Right lobe of liver (tissue), 4 donors: ENCODE measurements around the gene KCNS3.
"Not testable (repeated sequence)": the region's sequence is repeated elsewhere in the genome, so short reads cannot be mapped to it uniquely, and the experiment has no call there.

Source experiments
- POLR2A ChIP-seq: fragments of 450-650 bp; IDR thresholded peaks from one replicate; pipeline ENCODE4 v1.6.1; 2017; ENCODE audit warnings: antibody characterized with exemption, mild to moderate bottlenecking
- TF ChIP-seq, protein P1 (sequence below), 4 donors: fragments of 200-600 bp in 3 of 4; fragments of 450-650 bp in 1 of 4; IDR thresholded peaks; one replicate each; pipeline versions ENCODE4 v1.5.1 to v1.8.0; 2016 to 2022; ENCODE audit warnings: antibody characterized with exemption in 4 of 4, mild to moderate bottlenecking in 2 of 4
- donor health status: DM: no; HTN: no; CAD: no.
- donor health status: DM: no; HTN: no; CAD: no.
- donor health status: DM: no; HTN: yes; CAD: no.

DNA sequence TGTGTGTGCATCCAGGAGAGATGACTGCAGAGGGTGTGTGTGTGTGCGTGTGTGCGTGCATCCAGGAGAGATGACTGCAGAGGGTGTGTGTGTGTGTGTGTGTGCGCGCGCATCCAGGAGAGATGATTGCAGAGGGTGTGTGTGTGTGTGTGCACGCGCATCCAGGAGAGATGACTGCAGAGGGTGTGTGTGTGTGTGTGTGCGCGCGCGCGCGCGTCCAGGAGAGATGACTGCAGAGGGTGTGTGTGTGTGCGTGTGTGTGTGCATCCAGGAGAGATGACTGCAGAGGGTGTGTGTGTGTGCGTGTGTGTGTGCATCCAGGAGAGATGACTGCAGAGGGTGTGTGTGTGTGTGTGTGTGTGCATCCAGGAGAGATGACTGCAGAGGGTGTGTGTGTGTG lies 85.1 kb downstream of the KCNS3 start:
- TF ChIP-seq, protein P1, sequence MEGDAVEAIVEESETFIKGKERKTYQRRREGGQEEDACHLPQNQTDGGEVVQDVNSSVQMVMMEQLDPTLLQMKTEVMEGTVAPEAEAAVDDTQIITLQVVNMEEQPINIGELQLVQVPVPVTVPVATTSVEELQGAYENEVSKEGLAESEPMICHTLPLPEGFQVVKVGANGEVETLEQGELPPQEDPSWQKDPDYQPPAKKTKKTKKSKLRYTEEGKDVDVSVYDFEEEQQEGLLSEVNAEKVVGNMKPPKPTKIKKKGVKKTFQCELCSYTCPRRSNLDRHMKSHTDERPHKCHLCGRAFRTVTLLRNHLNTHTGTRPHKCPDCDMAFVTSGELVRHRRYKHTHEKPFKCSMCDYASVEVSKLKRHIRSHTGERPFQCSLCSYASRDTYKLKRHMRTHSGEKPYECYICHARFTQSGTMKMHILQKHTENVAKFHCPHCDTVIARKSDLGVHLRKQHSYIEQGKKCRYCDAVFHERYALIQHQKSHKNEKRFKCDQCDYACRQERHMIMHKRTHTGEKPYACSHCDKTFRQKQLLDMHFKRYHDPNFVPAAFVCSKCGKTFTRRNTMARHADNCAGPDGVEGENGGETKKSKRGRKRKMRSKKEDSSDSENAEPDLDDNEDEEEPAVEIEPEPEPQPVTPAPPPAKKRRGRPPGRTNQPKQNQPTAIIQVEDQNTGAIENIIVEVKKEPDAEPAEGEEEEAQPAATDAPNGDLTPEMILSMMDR (IDR thresholded peaks at IDR 0.05): not testable (repeated sequence)
- not testable (repeated sequence) for TF ChIP-seq POLR2A
